Stimulated activated CD4-positive, alpha-beta T cell treated with anti-CD3 and anti-CD28 coated beads, Interleukin-15, amount 100 ng/mL, for 24 hours (primary cell): ENCODE data around the gene SLC17A4.
A peak's percentile ranks its signal among the peaks of the same experiment; 100 is the strongest.

Source experiments
- DNase-seq: peaks from one replicate; pipeline ENCODE4 v3.0.0-alpha.2; 2020

SLC17A4 gene

GRCh38 chr6:25753079-25753478 lies 1.5 kb upstream of the SLC17A4 start:
- no peak for DNase-seq

DNA sequence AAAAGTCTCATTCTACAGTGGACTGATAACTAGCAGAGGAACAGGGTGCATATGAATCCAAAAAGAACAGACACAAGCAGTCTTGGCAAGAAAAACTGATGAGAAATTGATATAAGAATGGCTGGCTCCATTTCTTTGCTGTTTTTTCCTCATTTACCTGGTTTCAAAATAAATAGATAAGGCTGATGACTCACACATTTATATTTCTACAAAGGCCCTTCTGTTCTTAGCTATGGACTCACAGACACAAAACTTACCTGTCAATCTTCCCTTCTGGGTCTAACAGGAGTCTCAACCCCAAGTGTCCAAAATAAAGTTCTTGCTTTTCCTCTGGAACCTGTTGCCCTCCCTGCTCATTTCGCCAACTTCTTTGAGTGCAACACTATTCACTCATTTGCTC lies 941 bp downstream of the SLC17A4 start:
- DNase-seq, result no peak

GRCh38 chr6:25756382-25757363 lies 2.1 kb downstream of the SLC17A4 start:
- DNase-seq, result no peak

- no peak for DNase-seq
Measured at GRCh38 chr6:25757936-25758642, 3.5 kb downstream of the SLC17A4 start.

GRCh38 chr6:25764611-25765010 lies 10.1 kb downstream of the SLC17A4 start:
- no peak for DNase-seq

- DNase-seq, result no peak
Measured at GRCh38 chr6:25768566-25768965, 14.0 kb downstream of the SLC17A4 start.

DNA sequence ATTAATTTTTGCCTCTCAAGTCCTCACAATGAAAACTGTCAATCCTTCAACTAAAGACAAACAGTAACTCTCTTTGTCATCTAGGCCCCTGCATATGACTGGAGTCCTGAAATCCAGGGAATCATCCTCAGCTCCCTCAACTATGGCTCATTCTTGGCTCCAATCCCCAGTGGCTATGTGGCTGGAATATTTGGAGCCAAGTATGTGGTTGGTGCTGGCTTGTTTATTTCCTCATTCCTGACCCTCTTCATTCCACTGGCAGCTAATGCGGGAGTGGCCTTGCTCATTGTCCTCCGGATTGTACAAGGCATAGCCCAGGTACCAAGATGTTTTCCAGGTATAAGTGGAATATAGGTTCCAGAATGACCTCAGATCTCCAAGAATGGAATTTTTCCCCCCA lies 15.4 kb downstream of the SLC17A4 start:
- no peak for DNase-seq

- no peak for DNase-seq
Measured at GRCh38 chr6:25774120-25774715, 19.7 kb downstream of the SLC17A4 start.

DNA sequence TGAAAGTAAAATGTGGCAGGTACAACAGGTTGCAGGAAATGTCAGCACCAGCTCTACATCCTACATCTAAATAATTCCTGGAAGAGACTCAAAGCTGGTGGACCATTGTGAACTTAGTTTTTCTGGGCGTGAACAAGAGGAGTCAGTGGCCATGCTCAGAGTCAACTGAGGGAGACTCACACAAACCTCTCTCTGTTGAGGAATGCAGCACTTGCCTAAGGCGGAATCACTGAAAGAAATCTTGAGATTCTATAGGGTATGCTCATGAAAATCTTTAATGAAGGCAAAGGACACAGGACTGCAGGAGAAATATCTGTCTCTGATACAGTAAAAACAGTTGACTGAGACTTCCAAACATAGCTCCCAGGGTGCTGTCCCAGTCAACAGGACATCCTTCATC lies 22.5 kb downstream of the SLC17A4 start:
- DNase-seq, result no peak

DNA sequence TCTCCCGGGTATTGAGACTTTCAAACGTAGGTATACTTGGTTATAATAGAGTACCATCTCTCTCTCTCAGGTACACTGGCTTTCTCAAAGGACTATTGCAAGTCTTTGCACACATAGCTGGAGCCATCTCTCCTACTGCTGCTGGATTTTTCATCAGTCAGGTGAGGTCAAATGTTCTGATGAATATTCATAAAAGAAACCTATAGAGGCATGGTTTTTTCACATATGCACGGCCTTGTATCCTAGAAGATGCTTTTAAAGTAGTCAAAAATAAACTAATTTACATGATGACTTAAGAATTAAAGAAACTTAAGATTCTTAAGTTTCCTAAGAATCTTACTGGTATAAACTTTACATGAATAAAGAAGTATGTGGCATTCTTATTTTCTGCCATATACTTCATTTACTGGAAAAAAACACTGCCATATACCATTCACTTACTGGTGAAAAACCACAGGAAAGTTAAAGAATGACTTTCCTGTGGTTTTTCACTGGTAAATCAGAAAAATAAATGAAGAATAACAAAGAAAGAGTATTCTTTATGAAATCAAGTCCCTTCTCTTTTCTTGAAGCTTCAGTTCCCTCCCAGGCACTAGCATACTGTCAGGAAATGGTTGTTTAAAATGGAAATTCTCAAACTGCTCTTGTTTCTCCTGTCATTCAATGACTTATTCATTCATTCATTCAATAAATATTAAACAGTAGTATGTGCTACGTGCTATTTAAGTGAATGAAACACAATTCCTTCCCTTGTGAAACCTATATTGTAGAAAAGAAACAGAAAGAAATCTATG lies 23.5 kb downstream of the SLC17A4 start:
- no peak for DNase-seq

GRCh38 chr6:25781134-25781533 lies 26.6 kb downstream of the SLC17A4 start:
- DNase-seq, result no peak

DNA sequence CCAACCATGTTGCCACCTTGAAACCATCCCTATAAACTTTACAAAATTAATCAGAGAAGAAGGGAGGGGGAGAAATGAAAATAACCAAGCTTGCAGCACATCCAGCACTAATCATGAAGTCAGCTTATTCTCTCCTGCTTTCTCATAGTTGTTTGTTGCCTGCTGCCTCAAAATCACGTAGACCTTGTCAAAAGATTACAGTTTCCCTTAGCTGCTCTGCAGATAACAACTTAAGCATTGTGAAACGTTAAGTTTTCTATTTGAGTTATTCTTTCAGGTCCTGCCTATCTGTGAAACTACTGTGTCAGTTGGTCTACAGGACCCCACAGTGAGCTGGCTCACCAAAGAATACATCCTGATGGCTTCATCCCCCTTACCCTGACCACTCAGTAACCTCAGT lies 32.9 kb downstream of the SLC17A4 start:
- DNase-seq, result no peak

DNA sequence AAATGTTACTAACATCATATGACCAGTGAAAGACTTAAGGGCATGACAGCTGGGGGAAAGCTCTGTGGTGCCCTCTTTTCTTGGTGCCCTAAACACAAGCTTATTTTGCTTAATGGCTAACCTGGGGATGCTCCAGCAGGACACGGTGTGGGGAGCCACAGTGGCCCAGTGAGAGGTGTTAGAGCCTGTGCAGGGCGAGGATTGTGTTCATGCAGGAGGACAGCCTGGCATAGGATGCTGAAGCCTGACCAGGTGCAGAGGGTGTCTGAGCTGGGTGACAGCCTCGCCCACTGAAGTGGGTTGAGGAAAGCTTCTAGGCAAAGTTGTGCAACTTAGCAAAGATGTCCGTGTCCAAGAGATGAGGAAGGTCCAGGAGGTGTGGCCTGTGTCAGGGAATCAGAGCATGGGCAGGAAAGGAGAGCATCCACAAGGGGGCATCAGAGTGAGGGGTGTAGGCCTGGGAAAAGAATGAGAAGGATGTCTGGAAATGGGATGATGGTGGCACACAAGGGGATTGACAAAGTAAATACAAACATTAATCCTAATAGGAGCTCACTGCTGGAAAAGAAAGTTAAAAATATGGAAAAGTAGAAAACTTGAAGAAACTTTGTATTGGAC lies 33.9 kb downstream of the SLC17A4 start:
- DNase-seq, result peak; percentile 59

DNA sequence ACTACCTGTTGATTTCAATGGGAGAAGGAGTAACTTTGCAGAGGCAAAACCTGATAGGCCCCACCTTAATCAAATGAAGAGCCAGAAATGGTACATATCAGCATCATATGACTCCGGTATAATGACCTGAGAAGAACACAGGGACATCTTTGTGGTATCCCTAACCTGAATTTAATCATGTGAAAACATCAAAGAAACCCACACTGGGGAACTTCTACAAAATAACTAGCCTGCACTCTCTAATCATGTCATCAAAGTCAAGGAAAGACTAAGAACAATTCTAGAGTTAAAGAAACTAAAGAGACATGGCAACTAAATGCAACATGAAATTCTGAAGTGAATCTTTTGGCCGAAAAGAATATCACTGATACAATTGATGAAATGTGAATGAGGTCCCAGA lies 34.9 kb downstream of the SLC17A4 start:
- no peak for DNase-seq

GRCh38 chr6:25792016-25792415 lies 37.5 kb downstream of the SLC17A4 start:
- no peak for DNase-seq

GRCh38 chr6:25793970-25794369 lies 39.4 kb downstream of the SLC17A4 start:
- DNase-seq, result no peak

GRCh38 chr6:25794784-25795183 lies 40.2 kb downstream of the SLC17A4 start:
- DNase-seq, result no peak

GRCh38 chr6:25801436-25801835 lies 46.9 kb downstream of the SLC17A4 start:
- no peak for DNase-seq

DNA sequence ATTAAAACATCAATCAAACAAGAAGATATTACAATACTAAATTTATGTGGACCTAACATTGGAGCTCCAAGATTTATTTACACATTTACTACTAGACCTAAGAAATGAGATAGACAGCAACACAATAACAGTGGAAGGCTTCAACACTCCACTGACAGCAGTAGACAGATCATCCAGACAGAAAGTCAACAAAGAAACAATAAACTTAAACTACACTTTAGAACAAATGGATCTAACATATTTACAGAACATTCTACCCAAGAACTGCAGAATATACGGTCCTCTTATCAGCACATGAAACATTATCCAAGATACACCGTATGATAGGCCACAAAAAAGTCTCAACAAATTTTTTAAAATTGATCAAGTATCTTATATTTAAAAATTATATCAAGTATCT lies 50.3 kb downstream of the SLC17A4 start:
- DNase-seq, result no peak

- DNase-seq, result no peak
Measured at GRCh38 chr6:25815194-25815593, 60.7 kb downstream of the SLC17A4 start.

GRCh38 chr6:25816252-25816651 lies 61.7 kb downstream of the SLC17A4 start:
- no peak for DNase-seq

DNA sequence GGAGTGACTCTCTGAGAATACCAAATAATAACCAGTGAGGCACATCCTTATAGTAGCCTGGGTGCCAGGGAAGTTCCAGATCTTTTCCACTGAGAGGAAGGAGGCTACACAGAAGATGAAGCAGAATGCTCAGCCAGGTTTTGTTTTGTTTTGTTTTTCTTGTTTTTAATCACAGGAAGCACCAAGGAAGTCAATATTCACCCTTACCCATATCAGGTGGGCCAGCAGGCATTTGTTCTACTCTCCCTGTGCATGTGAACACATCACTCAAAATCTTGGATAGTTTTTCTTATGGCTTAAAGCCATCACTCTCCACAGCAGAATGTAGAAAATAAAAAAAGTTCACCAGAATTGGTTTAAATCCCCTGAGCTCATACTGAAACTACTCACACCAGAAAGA lies 66.8 kb downstream of the SLC17A4 start:
- DNase-seq, result no peak
